Measurements from ENCODE around the gene MRPS22.
A peak's percentile ranks its signal among the peaks of the same experiment; 100 is the strongest.
"Not testable (repeated sequence)": the region's sequence is repeated elsewhere in the genome, so short reads cannot be mapped to it uniquely, and the experiment has no call there.

Gene MRPS22

GRCh38 chr3:139312959-139313358 is 30.9 kb upstream of the MRPS22 start:
- no peak for DNase-seq

GRCh38 chr3:139313921-139314320 is 29.9 kb upstream of the MRPS22 start:
- no peak for DNase-seq

GRCh38 chr3:139317215-139317614 is 26.6 kb upstream of the MRPS22 start:
- DNase-seq = no peak

- no peak for DNase-seq
Measured at GRCh38 chr3:139317660-139318430, 26.0 kb upstream of the MRPS22 start.

- DNase-seq = peak; percentile 38
Measured at GRCh38 chr3:139318431-139318816, 25.4 kb upstream of the MRPS22 start.

GRCh38 chr3:139318826-139319225 is 25.0 kb upstream of the MRPS22 start:
- DNase-seq = no peak

- no peak for DNase-seq
Measured at GRCh38 chr3:139319428-139320402, 24.1 kb upstream of the MRPS22 start.

- DNase-seq = no peak
Measured at GRCh38 chr3:139320551-139321309, 23.1 kb upstream of the MRPS22 start.

- DNase-seq = no peak
Measured at GRCh38 chr3:139322346-139322745, 21.5 kb upstream of the MRPS22 start.

GRCh38 chr3:139323146-139323545 is 20.7 kb upstream of the MRPS22 start:
- no peak for DNase-seq

- no peak for DNase-seq
Measured at GRCh38 chr3:139324456-139324855, 19.4 kb upstream of the MRPS22 start.

- no peak for DNase-seq
Measured at GRCh38 chr3:139325551-139325950, 18.3 kb upstream of the MRPS22 start.

- no peak for DNase-seq
Measured at GRCh38 chr3:139326131-139326530, 17.7 kb upstream of the MRPS22 start.

- DNase-seq = no peak
Measured at GRCh38 chr3:139326707-139327106, 17.1 kb upstream of the MRPS22 start.

GRCh38 chr3:139327231-139327630 is 16.6 kb upstream of the MRPS22 start:
- DNase-seq = no peak

- DNase-seq = no peak
Measured at GRCh38 chr3:139327861-139328260, 16.0 kb upstream of the MRPS22 start.

GRCh38 chr3:139328356-139328755 is 15.5 kb upstream of the MRPS22 start:
- DNase-seq = no peak

- DNase-seq = no peak
Measured at GRCh38 chr3:139329364-139329850, 14.4 kb upstream of the MRPS22 start.

GRCh38 chr3:139332092-139332491 is 11.7 kb upstream of the MRPS22 start:
- DNase-seq = no peak

GRCh38 chr3:139334675-139335074 is 9.1 kb upstream of the MRPS22 start:
- not testable (repeated sequence) for DNase-seq

GRCh38 chr3:139338405-139338804 is 5.4 kb upstream of the MRPS22 start:
- no peak for DNase-seq

GRCh38 chr3:139339219-139339906 is 4.5 kb upstream of the MRPS22 start:
- DNase-seq = no peak

Measured in NCI-H1417 treated with DMSO at 0.1 percent for 48 hours (cell line).